Subcutaneous abdominal adipose tissue (tissue), 5 donors: ENCODE results near the gene RECK.

Experiments
- H3K27ac ChIP-seq: one replicate; pipeline ENCODE4 v1.7.0; 2013; ENCODE audit warnings: low read depth, mild to moderate bottlenecking, inconsistent platforms, low read length, moderate library complexity
- H3K27me3 ChIP-seq, 5 donors: one replicate each; pipeline ENCODE4 v1.7.0; 2013; ENCODE audit warnings: low read length in 5 of 5, inconsistent platforms in 1 of 5; ENCODE audit not compliant: control insufficient read depth in 5 of 5, insufficient read depth in 4 of 5
- H3K36me3 ChIP-seq, 5 donors: one replicate each; pipeline ENCODE4 v1.7.0; 2013; ENCODE audit warnings: low read length in 5 of 5; ENCODE audit not compliant: control insufficient read depth in 5 of 5, insufficient read depth in 5 of 5
- H3K4me1 ChIP-seq, 5 donors: one replicate each; pipeline ENCODE4 v1.7.0; 2013; ENCODE audit warnings: low read length in 5 of 5, mild to moderate bottlenecking in 3 of 5, moderate library complexity in 1 of 5; ENCODE audit not compliant: control insufficient read depth in 5 of 5, insufficient read depth in 5 of 5
- H3K4me3 ChIP-seq, 5 donors: one replicate each; pipeline ENCODE4 v1.7.0; 2013; ENCODE audit warnings: low read length in 5 of 5, low read depth in 1 of 5
- H3K9ac ChIP-seq, 5 donors: one replicate each; pipeline ENCODE4 v1.7.0; 2013; ENCODE audit warnings: low read length in 5 of 5, mild to moderate bottlenecking in 4 of 5, moderate library complexity in 3 of 5
- H3K9me3 ChIP-seq, 5 donors: one replicate each; pipeline ENCODE4 v1.7.0; 2013; ENCODE audit warnings: low read length in 5 of 5; ENCODE audit not compliant: control insufficient read depth in 5 of 5
- donor health status: healthy.
- donor health status: healthy.
- donor health status: healthy.
- donor health status: healthy.
- donor health status: healthy.

The RECK gene

DNA sequence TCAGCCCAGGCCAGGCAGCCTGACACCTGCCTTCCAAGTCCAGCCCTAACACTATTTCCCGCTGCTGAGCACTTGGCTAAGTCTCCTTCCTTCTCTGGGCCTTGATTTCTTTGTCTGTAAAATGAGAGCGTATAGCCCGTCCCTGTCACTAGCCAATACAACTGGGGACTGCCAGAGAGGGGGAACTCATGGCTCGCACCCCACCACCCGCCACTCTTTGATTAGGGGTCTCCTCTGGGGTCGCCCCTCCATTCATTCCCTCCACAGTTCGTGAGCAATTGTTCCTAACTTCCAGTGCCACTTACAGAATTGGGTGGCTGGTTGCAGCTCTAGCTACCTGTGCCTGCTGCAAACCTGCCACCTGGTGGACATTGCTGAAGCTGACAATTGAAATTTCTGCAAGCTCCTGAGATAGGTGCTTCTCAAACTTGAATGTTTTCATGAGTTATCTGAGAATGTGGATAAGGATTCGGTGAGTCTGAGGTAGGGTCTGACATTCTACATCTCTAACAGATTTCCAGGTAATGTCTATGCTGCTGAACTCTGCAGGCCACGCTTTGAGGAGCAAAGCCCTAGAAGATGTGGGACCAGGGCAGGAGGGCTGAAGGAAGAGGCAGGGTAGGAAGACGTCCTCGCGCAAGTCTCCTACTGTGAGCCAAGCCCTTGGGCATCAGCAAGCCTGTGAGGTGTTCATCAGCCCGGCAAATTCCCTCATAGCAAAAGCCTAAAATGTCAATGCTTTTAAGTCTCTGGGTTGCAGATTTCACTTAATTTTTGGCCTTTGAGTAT is 13.3 kb upstream of the RECK start:
- Histone ChIP-seq H3K4me3 (no peak overlapping the region), H3K27me3 (no peaks in the 10 kb centered on the region)

DNA sequence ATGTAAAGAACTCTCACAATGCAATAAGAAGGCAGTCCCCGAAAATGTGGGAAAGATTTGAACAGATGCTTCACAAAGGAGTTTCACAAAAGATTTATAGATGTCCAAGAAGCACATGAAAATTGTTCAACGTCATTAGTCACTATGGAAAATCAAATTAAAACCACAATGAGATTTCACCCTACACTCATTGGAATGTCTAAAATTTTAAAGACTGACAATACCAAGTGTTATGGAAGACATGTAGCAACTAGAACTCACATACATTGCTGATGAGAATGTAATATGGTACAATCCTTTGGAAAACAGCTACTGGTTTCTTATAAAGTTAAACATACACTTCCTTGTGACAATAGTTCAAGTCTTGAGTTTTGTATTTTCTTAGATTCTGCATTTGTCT is 11.0 kb upstream of the RECK start:
- Histone ChIP-seq H3K4me1 (peaks cover 0 to 7% (median 3%) of the 10 kb centered on the region in 5 donors), H3K36me3 (no peaks in the 10 kb centered on the region), H3K27ac (no peak overlapping the region), H3K9ac (no peak overlapping the region), H3K9me3 (no peaks in the 10 kb centered on the region), H3K4me3 (no peak overlapping the region), H3K27me3 (no peaks in the 10 kb centered on the region)

More for the DNA sequence above, 13.3 kb upstream of the RECK start:
- Histone ChIP-seq H3K4me1 (peaks cover 0 to 13% (median 0%) of the 10 kb centered on the region in 5 donors), H3K36me3 (no peaks in the 10 kb centered on the region), H3K9me3 (no peaks in the 10 kb centered on the region), H3K27ac (no peak overlapping the region), H3K9ac (no peak overlapping the region)

DNA sequence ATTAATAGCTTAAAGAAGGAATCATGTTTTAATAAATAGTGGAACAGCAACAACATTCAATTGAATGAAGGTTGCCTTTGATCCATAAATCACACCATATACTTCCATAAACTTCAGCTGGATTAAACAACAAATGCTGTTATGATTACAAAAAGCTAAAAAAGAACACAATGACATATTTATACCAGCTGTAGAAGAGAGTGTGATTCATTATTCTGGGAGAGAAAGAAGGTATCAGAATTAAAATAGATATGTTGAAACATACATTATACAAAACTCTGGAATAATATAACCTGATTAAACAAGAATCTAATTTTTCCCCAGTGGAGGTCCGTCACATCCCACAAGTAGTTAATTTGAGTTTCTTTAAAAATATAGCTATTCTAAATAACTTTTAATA is 7.5 kb upstream of the RECK start:
- H3K9me3 ChIP-seq = no peaks in the 10 kb centered on the region
- H3K27me3 ChIP-seq = no peaks in the 10 kb centered on the region
- no peak overlapping the region for H3K27ac ChIP-seq
- H3K9ac ChIP-seq = no peak overlapping the region
- H3K36me3 ChIP-seq = no peaks in the 10 kb centered on the region
- H3K4me3 ChIP-seq = no peak overlapping the region
- H3K4me1 ChIP-seq = peaks cover 0 to 7% (median 0%) of the 10 kb centered on the region in 5 donors

DNA sequence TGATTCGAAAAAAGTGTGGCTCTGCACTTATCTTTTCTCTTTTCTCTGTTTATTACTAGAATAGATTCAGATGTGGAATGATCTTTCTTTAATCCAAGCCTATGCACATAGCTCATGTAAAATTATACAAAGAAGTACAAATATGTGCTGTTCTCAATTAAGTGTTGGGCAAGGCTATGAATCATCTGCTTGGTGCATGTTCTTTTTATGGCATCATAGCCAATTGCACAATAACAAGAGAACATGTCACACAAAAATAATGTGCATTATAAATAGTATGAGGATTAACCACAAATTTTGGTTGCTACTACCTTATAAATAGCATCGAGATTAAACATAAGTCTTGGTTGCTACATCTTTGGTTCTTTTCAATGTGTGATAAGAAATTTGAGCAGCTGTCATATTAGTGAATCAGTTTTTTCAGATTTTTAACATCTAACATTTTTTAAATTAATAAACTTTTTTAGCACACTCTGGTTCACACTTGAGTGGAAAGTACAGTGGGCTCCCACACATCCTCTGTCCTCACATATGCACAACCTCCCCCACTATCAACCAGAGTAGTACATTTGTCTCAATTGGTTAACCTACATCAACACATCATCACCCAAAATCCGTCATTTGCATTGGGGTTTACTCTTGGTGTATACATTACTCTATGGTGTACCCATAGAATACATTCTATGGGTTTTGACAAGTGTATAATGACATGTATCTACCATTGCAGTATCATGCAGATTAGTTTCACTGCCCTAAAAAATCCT is 6.8 kb upstream of the RECK start:
- no peaks in the 10 kb centered on the region for H3K36me3 ChIP-seq
- no peak overlapping the region for H3K9ac ChIP-seq
- H3K27ac ChIP-seq = no peak overlapping the region
- no peak overlapping the region for H3K4me3 ChIP-seq
- H3K4me1 ChIP-seq = peaks cover 0 to 7% (median 0%) of the 10 kb centered on the region in 5 donors
- H3K27me3 ChIP-seq = no peaks in the 10 kb centered on the region
- no peaks in the 10 kb centered on the region for H3K9me3 ChIP-seq

DNA sequence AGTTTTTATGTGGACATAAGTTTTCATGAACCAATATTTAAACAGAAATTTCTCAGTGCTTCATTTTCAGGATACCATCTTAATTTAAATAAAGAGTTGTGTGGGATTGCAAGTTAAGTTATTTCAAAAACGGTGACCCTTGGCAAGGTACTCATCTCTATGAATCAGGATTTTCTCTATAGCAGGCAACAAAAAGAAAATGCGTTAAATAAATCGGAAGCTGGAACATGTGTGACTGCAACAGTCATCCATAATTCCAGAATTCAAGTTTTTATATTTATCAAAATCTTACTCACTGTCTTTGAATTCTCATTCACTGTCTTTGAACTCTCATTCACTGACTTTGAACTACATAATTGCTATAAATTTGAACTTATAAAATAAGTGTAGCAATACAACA is 5.8 kb upstream of the RECK start:
- Histone ChIP-seq H3K27ac (no peak overlapping the region), H3K27me3 (no peaks in the 10 kb centered on the region), H3K4me1 (peaks cover 0 to 7% (median 0%) of the 10 kb centered on the region in 5 donors), H3K9ac (no peak overlapping the region), H3K4me3 (no peak overlapping the region), H3K9me3 (no peaks in the 10 kb centered on the region), H3K36me3 (no peaks in the 10 kb centered on the region)

DNA sequence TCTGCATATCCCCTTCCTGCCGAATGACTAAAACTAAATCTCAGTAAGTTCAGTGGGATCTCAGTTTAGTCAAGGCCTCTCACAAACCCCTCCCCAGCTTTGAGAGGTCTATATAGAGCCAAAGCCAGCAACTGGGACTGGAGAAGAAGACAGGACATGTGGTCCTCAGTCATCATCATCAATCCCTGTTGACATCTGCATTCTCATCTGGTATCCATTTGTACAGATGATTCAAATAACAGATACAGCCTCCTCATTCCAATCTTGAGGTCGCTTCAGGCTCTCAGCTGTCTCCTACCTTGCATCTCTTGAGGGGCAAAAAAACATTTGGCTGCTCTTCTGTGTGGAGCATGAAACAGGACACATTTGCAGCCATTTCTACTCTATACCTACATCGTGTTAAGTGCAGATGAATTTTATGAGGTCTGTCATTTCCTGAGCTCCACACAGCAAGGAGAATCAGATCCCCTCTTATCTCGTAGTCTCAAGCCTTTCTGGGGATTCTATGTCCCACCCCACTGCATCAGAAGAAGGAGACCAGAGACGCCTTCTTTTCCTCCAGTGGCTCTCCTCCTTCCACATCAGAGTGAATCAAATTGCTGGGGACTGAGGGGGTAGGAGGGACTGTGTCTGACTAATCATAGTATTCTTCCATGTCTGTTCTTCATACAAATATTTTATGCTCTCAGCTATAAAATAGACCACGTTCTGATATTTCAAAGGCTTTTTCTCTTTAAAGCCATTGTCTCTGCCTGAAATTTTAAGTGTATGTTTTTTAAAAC is 4.7 kb upstream of the RECK start:
- H3K4me3 ChIP-seq = no peak overlapping the region
- H3K36me3 ChIP-seq = no peaks in the 10 kb centered on the region
- no peaks in the 10 kb centered on the region for H3K9me3 ChIP-seq
- peaks cover 0 to 12% (median 5%) of the 10 kb centered on the region in 5 donors for H3K4me1 ChIP-seq
- H3K27me3 ChIP-seq = no peaks in the 10 kb centered on the region
- no peak overlapping the region for H3K27ac ChIP-seq
- H3K9ac ChIP-seq = no peak overlapping the region

DNA sequence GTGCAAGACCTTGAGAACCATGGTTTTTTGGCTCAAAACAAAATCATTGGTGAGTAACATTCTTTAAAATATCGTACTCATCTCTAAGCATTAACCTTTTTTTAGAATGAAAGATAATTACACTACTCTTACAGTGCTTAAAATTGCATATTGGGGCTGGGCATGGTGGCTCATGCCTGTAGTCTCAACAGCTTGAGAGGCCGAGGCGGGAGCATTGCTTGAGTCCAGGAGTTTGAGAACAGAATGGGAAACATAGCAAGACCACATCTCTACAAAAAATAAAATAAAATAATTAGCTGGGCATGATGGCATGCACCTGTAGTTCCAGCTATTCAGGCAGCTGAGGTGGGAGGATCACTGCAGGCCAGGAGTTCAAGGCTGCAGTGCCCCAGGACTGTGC is 2.9 kb upstream of the RECK start:
- H3K9me3 ChIP-seq = no peaks in the 10 kb centered on the region
- H3K9ac ChIP-seq = no peak overlapping the region
- H3K4me1 ChIP-seq = peaks cover 0 to 26% (median 14%) of the 10 kb centered on the region in 5 donors
- H3K36me3 ChIP-seq = no peaks in the 10 kb centered on the region
- H3K4me3 ChIP-seq = no peak overlapping the region
- H3K27me3 ChIP-seq = no peaks in the 10 kb centered on the region
- H3K27ac ChIP-seq = no peak overlapping the region

DNA sequence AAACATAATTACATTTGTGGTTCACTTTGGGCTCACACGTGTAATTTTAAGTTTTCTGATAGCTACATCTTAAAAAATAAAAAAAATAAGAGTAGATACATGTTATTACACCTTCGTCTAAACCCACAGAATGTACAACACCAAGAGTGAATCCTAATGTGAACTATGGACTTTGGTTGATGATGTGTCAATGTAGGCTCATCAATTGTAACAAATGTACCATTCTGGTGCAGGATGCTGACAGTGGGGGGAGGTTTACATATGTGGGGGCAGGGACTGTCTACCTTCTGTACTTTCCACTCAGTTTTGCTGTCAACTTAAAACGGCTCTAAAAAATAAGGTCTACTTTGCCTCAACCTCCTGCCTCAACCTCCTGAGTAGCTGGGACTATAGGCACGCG is 2.5 kb upstream of the RECK start:
- Histone ChIP-seq H3K9ac (no peak overlapping the region), H3K4me1 (peaks cover 0 to 30% (median 17%) of the 10 kb centered on the region in 5 donors), H3K27ac (no peak overlapping the region), H3K9me3 (no peaks in the 10 kb centered on the region), H3K36me3 (no peaks in the 10 kb centered on the region), H3K4me3 (no peak overlapping the region), H3K27me3 (no peaks in the 10 kb centered on the region)

DNA sequence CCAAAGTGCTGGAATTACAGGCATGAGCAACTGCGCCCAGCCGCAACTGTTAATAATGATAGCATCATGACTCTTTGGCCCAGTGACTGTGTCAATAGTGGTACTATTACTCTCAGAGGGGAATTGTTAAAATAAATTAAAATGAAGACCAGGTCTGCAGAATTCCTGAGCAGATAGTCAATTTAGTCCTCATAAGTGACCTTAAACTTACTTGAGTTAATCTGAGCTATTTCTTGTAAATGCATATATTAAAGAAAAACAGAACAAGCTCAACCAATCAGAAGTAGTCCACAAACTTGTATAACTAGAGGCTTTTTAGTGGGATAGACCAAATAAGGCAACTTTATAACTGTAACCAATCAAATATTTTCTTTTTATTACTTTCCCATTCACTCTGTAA is 1.7 kb upstream of the RECK start:
- no peaks in the 10 kb centered on the region for H3K36me3 ChIP-seq
- no peaks in the 10 kb centered on the region for H3K9me3 ChIP-seq
- no peak overlapping the region for H3K9ac ChIP-seq
- no peaks in the 10 kb centered on the region for H3K27me3 ChIP-seq
- peaks cover 0 to 33% (median 21%) of the 10 kb centered on the region in 5 donors for H3K4me1 ChIP-seq
- no peak overlapping the region for H3K27ac ChIP-seq
- no peak overlapping the region for H3K4me3 ChIP-seq
